ENCODE measurements around the gene PEMT. TPM values are rescaled to one million over a fixed set of nuclear protein-coding genes. Genes with fewer than 3 reads are reported as not detected.

The PEMT gene
- total RNA-seq, 1 experiment from 2014 or later: 25.6 TPM

DNA sequence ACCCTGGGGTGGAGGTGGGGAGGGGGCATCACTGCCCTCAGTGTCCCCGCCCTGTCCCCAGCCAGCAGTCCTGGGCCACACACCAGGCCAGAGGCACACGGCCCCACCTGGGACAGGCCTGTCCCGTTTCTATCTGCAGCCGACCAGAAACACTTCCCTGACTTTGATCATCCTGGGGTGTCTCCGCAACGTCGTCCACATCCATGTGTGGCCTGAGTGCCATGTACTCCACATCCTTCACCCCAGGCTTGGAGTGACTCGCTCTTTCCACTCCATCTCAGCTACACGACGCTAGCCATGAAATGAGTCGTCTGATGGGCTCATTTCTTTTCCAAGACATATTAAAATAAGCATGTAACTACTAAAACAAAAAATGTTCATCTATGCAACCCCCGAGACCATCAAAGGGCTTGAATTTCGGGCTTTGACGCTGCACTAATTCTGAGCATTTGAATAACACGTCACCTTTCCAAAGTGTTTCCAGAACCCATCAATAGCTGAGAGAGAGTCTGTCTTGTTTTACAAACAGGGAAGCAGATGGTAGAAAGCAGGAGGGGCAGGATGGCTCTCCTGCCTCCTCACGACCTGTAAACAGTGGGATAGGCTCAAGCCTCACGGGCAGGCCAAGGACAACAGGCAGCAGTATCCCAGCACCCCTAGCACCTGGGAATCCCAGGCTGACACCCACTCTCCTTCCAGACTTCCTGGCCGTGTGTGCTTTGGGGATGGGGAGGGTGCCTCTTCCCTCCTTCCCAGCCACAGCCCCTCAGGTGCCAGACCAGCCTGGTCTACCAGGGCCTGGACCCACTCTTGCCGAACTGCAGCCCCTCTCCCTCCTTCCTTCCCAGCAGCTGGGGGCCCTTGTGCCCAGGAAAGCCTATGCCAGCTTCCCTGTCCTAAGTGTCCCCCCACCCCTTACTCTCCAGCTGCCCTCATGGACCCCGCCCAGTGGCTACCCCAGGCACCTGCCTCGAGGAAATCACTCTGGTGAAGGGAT is 75.3 kb downstream of the PEMT start:
- H3K4me3 Mint-ChIP-seq (ENCODE audit: low read depth, unreplicated experiment): no peak overlapping the region
- TF ChIP-seq, protein P1, sequence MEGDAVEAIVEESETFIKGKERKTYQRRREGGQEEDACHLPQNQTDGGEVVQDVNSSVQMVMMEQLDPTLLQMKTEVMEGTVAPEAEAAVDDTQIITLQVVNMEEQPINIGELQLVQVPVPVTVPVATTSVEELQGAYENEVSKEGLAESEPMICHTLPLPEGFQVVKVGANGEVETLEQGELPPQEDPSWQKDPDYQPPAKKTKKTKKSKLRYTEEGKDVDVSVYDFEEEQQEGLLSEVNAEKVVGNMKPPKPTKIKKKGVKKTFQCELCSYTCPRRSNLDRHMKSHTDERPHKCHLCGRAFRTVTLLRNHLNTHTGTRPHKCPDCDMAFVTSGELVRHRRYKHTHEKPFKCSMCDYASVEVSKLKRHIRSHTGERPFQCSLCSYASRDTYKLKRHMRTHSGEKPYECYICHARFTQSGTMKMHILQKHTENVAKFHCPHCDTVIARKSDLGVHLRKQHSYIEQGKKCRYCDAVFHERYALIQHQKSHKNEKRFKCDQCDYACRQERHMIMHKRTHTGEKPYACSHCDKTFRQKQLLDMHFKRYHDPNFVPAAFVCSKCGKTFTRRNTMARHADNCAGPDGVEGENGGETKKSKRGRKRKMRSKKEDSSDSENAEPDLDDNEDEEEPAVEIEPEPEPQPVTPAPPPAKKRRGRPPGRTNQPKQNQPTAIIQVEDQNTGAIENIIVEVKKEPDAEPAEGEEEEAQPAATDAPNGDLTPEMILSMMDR (IDR thresholded peaks at IDR 0.05; ENCODE audit: unreplicated experiment): no peak
- DNase-seq: no peak
- no peaks in the 10 kb centered on the region for H3K9me3 Mint-ChIP-seq (ENCODE audit: low read depth, unreplicated experiment)
- intact Hi-C loops (cut with micrococcal nuclease; ENCODE audit: unreplicated experiment): no loop called here
- CTCF ChIA-PET: no interaction called here
- H3K27me3 Mint-ChIP-seq (ENCODE audit: unreplicated experiment): no peaks in the 10 kb centered on the region
- no peaks in the 10 kb centered on the region for H3K36me3 Mint-ChIP-seq (ENCODE audit: insufficient read depth, unreplicated experiment)
- BruUV-seq (replicated peaks): no TSS peak
- no peak overlapping the region for H3K27ac Mint-ChIP-seq (ENCODE audit: unreplicated experiment)
- no peaks in the 10 kb centered on the region for H3K4me1 Mint-ChIP-seq (ENCODE audit: low read depth, unreplicated experiment)

DNA sequence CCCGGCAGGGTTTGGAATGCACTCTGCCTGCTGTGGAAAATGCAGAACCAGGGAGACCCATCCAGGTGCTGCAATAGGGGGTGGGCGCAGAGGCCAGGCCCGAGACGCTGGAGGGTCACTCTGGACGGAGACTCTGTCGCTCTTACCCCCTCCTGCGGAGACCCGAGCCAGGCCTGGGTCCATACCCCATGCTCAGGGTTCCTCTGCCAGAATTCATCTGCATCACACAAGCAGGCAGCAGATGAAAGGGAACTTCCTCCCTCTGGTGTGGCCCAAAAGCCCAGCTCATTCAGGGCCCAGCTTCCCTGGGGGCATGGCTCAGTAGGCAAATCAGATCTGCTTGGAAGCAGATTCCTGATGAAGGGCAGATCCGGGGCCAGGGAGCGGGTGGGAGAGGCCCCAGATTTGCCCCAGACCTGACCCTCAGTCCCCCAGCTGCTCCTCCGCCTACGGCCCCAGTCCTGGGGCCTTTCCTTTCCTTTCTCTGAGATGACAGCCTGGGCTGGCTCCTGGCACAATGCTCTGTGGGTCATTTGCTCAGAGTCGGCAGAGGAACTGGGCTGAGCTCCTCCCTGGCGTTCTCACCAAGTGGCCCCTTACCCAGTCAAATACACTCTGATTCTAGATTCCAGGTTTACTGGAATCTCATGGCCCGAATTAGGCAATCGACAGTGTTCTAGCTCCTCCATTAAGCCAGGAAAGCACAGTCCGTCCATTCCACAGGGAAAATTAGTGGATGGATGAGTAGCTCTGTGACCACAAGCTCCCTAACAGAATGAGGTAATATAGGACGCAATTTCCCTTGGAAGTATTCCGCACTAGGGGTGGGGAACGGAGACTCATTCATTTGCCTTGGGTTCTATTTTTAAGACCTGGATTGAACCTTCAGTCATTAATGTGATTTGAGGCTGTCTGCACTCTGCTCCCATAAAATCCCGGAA is 76.2 kb downstream of the PEMT start:
- CTCF ChIA-PET: no interaction called here
- Mint-ChIP-seq H3K36me3 (ENCODE audit: insufficient read depth, unreplicated experiment) (no peaks in the 10 kb centered on the region), H3K27me3 (ENCODE audit: unreplicated experiment) (no peaks in the 10 kb centered on the region), H3K9me3 (ENCODE audit: low read depth, unreplicated experiment) (no peaks in the 10 kb centered on the region), H3K27ac (ENCODE audit: unreplicated experiment) (no peak overlapping the region), H3K4me3 (ENCODE audit: low read depth, unreplicated experiment) (no peak overlapping the region), H3K4me1 (ENCODE audit: low read depth, unreplicated experiment) (no peaks in the 10 kb centered on the region)
- no peak for DNase-seq
- TF ChIP-seq, protein P1 (IDR thresholded peaks at IDR 0.05; ENCODE audit: unreplicated experiment): no peak
- no TSS peak for BruUV-seq (replicated peaks)
- intact Hi-C loops (cut with micrococcal nuclease; ENCODE audit: unreplicated experiment): no loop called here

GRCh38 chr17:17514361-17514992 is 77.0 kb downstream of the PEMT start:
- Mint-ChIP-seq H3K4me3 (ENCODE audit: low read depth, unreplicated experiment) (no peak overlapping the region), H3K27me3 (ENCODE audit: unreplicated experiment) (no peaks in the 10 kb centered on the region), H3K9me3 (ENCODE audit: low read depth, unreplicated experiment) (no peaks in the 10 kb centered on the region), H3K27ac (ENCODE audit: unreplicated experiment) (no peak overlapping the region), H3K4me1 (ENCODE audit: low read depth, unreplicated experiment) (no peaks in the 10 kb centered on the region), H3K36me3 (ENCODE audit: insufficient read depth, unreplicated experiment) (no peaks in the 10 kb centered on the region)
- intact Hi-C loops (cut with micrococcal nuclease; ENCODE audit: unreplicated experiment): no loop called here
- DNase-seq: no peak
- CTCF ChIA-PET: interaction anchor here (1.1 kb wide), 1 partner anchor 24 kb away, joined by 3 read pairs; no protein-coding TSS in a partner anchor
- BruUV-seq (replicated peaks): no TSS peak
- TF ChIP-seq, protein P1 (IDR thresholded peaks at IDR 0.05; ENCODE audit: unreplicated experiment): no peak

DNA sequence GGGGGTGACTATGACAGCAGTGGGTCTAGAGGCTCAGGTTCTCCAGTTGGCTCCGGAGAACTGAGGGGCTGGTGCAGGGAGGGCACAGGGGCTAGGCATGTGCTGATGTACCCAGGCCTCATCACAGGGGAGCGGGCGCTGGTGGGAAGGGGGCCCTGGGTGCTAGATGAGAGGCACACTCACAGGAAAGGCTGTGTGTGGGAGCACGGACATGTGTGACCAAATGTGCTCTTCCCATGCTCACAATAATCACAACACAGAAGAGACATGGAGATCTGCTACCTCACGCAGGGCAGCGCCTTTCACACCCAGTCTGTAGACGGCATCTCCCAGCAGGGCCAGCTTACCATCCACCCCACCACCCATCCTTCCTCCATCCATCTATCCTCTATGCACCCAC is 77.9 kb downstream of the PEMT start:
- no peaks in the 10 kb centered on the region for H3K9me3 Mint-ChIP-seq (ENCODE audit: low read depth, unreplicated experiment)
- no peaks in the 10 kb centered on the region for H3K4me1 Mint-ChIP-seq (ENCODE audit: low read depth, unreplicated experiment)
- intact Hi-C loops (cut with micrococcal nuclease; ENCODE audit: unreplicated experiment): no loop called here
- TF ChIP-seq, protein P1 (IDR thresholded peaks at IDR 0.05; ENCODE audit: unreplicated experiment): no peak
- CTCF ChIA-PET: interaction anchor here (1.1 kb wide), 1 partner anchor 25 kb away, joined by 3 read pairs; no protein-coding TSS in a partner anchor
- H3K4me3 Mint-ChIP-seq (ENCODE audit: low read depth, unreplicated experiment): no peak overlapping the region
- no peaks in the 10 kb centered on the region for H3K36me3 Mint-ChIP-seq (ENCODE audit: insufficient read depth, unreplicated experiment)
- no peak for DNase-seq
- no peak overlapping the region for H3K27ac Mint-ChIP-seq (ENCODE audit: unreplicated experiment)
- no TSS peak for BruUV-seq (replicated peaks)
- H3K27me3 Mint-ChIP-seq (ENCODE audit: unreplicated experiment): no peaks in the 10 kb centered on the region

Measured in Calu3 (cell line).